Measurements from ENCODE around the gene XPOT.

GRCh38 chr12:64403707-64404469 lies at the start of gene XPOT:
- TF ChIP-seq, protein P1, sequence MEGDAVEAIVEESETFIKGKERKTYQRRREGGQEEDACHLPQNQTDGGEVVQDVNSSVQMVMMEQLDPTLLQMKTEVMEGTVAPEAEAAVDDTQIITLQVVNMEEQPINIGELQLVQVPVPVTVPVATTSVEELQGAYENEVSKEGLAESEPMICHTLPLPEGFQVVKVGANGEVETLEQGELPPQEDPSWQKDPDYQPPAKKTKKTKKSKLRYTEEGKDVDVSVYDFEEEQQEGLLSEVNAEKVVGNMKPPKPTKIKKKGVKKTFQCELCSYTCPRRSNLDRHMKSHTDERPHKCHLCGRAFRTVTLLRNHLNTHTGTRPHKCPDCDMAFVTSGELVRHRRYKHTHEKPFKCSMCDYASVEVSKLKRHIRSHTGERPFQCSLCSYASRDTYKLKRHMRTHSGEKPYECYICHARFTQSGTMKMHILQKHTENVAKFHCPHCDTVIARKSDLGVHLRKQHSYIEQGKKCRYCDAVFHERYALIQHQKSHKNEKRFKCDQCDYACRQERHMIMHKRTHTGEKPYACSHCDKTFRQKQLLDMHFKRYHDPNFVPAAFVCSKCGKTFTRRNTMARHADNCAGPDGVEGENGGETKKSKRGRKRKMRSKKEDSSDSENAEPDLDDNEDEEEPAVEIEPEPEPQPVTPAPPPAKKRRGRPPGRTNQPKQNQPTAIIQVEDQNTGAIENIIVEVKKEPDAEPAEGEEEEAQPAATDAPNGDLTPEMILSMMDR (IDR thresholded peaks at IDR 0.05; ENCODE audit: poor library complexity), result no peak
- TF ChIP-seq EZH2 (IDR thresholded peaks at IDR 0.05; ENCODE audit: borderline replicate concordance), result no peak
